H9 (cell line): ENCODE results near the gene DUS1L. TPM values are rescaled to one million over a fixed set of nuclear protein-coding genes. Genes with fewer than 3 reads are reported as not detected.

Source experiments
- DNase-seq: peaks from one replicate; pipeline ENCODE4 v3.0.0-alpha.2; 2017
- H2AFZ ChIP-seq: one replicate; pipeline ENCODE4 v1.6.1; 2013; ENCODE audit warnings: mild to moderate bottlenecking, low read length, control low read depth, moderate library complexity
- H2AK5ac ChIP-seq: 2 replicates; pipeline ENCODE4 v1.6.1; 2013; ENCODE audit warnings: low read length, control low read depth, mixed read lengths; ENCODE audit not compliant: insufficient read length
- H2BK120ac ChIP-seq: one replicate; pipeline ENCODE4 v1.6.1; 2013; ENCODE audit warnings: low read depth, mild to moderate bottlenecking, low read length, control low read depth, inconsistent platforms; ENCODE audit not compliant: poor library complexity, severe bottlenecking
- H2BK12ac ChIP-seq: 2 replicates; pipeline ENCODE4 v1.6.1; 2013; ENCODE audit warnings: low read length, control low read depth, mixed read lengths, low read depth; ENCODE audit not compliant: insufficient read length
- H2BK15ac ChIP-seq: 2 replicates; pipeline ENCODE4 v1.6.1; 2013; ENCODE audit warnings: low read depth, low read length, control low read depth
- H2BK20ac ChIP-seq: one replicate; pipeline ENCODE4 v1.6.1; 2013; ENCODE audit warnings: low read depth, mild to moderate bottlenecking, low read length, control low read depth, inconsistent platforms; ENCODE audit not compliant: poor library complexity, severe bottlenecking
- H2BK5ac ChIP-seq: 2 replicates; pipeline ENCODE4 v1.6.1; 2013; ENCODE audit warnings: low read length, control low read depth, mixed read lengths; ENCODE audit not compliant: insufficient read length
- H3K14ac ChIP-seq: 2 replicates; pipeline ENCODE4 v1.6.1; 2013; ENCODE audit warnings: low read length, control low read depth; ENCODE audit not compliant: insufficient read depth
- H3K18ac ChIP-seq: 2 replicates; pipeline ENCODE4 v1.6.1; 2013; ENCODE audit warnings: low read depth, mild to moderate bottlenecking, mixed read lengths, low read length, control low read depth; ENCODE audit not compliant: insufficient read length
- H3K23ac ChIP-seq: 2 replicates; pipeline ENCODE4 v1.6.1; 2013; ENCODE audit warnings: low read length, control low read depth, mixed read lengths, low read depth; ENCODE audit not compliant: insufficient read length
- H3K23me2 ChIP-seq: 2 replicates; pipeline ENCODE4 v1.6.1; 2013; ENCODE audit warnings: low read depth, mild to moderate bottlenecking, mixed read lengths, low read length, control low read depth; ENCODE audit not compliant: insufficient read length, poor library complexity, severe bottlenecking
- H3K27ac ChIP-seq: 2 replicates; pipeline ENCODE4 v1.5.1; 2013; ENCODE audit warnings: low read length, control low read depth, mixed read lengths, low read depth; ENCODE audit not compliant: insufficient read length
- H3K27me3 ChIP-seq: 2 replicates; pipeline ENCODE4 v1.6.1; 2013; ENCODE audit warnings: low read length, control low read depth, inconsistent platforms; ENCODE audit not compliant: insufficient read depth
- H3K4ac ChIP-seq: 2 replicates; pipeline ENCODE4 v1.6.1; 2013; ENCODE audit warnings: low read depth, mild to moderate bottlenecking, control low read depth, inconsistent platforms, low read length, moderate library complexity
- H3K4me1 ChIP-seq: 2 replicates; pipeline ENCODE4 v1.6.1; 2013; ENCODE audit warnings: low read length, control low read depth, inconsistent platforms; ENCODE audit not compliant: insufficient read depth
- H3K4me2 ChIP-seq: 2 replicates; pipeline ENCODE4 v1.6.1; 2013; ENCODE audit warnings: low read length, control low read depth, mixed read lengths; ENCODE audit not compliant: insufficient read length, insufficient read depth
- H3K56ac ChIP-seq: 2 replicates; pipeline ENCODE4 v1.6.1; 2013; ENCODE audit warnings: low read depth, mild to moderate bottlenecking, mixed read lengths, low read length, control low read depth; ENCODE audit not compliant: insufficient read length
- H3K79me1 ChIP-seq: 2 replicates; pipeline ENCODE4 v1.6.1; 2013; ENCODE audit warnings: low read depth, mild to moderate bottlenecking, moderate library complexity, low read length, control low read depth, inconsistent platforms; ENCODE audit not compliant: insufficient read depth, poor library complexity, severe bottlenecking
- H3K79me2 ChIP-seq: 2 replicates; pipeline ENCODE4 v1.6.1; 2013; ENCODE audit warnings: low read length, control low read depth, inconsistent platforms; ENCODE audit not compliant: insufficient read depth
- H3K9ac ChIP-seq: 2 replicates; pipeline ENCODE4 v1.6.1; 2013; ENCODE audit warnings: low read length, control low read depth, mixed read lengths; ENCODE audit not compliant: insufficient read length; ENCODE audit errors: extremely low read depth
- H3K9me3 ChIP-seq: one replicate; pipeline ENCODE4 v1.6.1; 2013; ENCODE audit warnings: low read depth, low read length, inconsistent platforms; ENCODE audit not compliant: control insufficient read depth
- H3T11ph ChIP-seq: one replicate; pipeline ENCODE4 v1.6.1; 2013; ENCODE audit warnings: mild to moderate bottlenecking, low read length, control low read depth, inconsistent platforms
- H4K20me1 ChIP-seq: one replicate; pipeline ENCODE4 v1.6.1; 2013; ENCODE audit not compliant: control insufficient read depth, insufficient read length, insufficient read depth
- H4K5ac ChIP-seq: 2 replicates; pipeline ENCODE4 v1.6.1; 2013; ENCODE audit warnings: low read depth, mild to moderate bottlenecking, mixed read lengths, low read length, control low read depth; ENCODE audit not compliant: insufficient read length
- H4K8ac ChIP-seq: replicated peaks from 2 replicates; pipeline ENCODE4 v1.6.1; 2013; ENCODE audit warnings: low read length, control low read depth, mixed read lengths, low read depth; ENCODE audit not compliant: insufficient read length
- H4K91ac ChIP-seq: 2 replicates; pipeline ENCODE4 v1.6.1; 2013; ENCODE audit warnings: low read depth, mild to moderate bottlenecking, moderate library complexity, mixed read lengths, low read length, control low read depth; ENCODE audit not compliant: insufficient read length
- H3K27ac Mint-ChIP-seq, 3 experiments: 2 replicates in 2 of 3; 3 replicates in 1 of 3; pipeline ENCODE4 v1.8.0; 2020 to 2021; ENCODE audit warnings: mixed read lengths in 3 of 3, mild to moderate bottlenecking in 1 of 3, moderate library complexity in 1 of 3
- H3K27me3 Mint-ChIP-seq: 2 replicates; pipeline ENCODE4 v1.8.0; 2021; ENCODE audit warnings: low read depth, mild to moderate bottlenecking, moderate library complexity, mixed read lengths
- H3K36me3 Mint-ChIP-seq, 3 experiments: 2 replicates in 2 of 3; 3 replicates in 1 of 3; pipeline ENCODE4 v1.8.0; 2020 to 2021; ENCODE audit warnings: low read depth in 3 of 3, mixed read lengths in 3 of 3; ENCODE audit not compliant: insufficient read depth in 1 of 3
- H3K4me1 Mint-ChIP-seq, 2 experiments: 2 replicates each; pipeline ENCODE4 v1.8.0; 2020; ENCODE audit warnings: mixed read lengths in 2 of 2
- H3K4me3 Mint-ChIP-seq, 2 experiments: 2 replicates in 1 of 2; 3 replicates in 1 of 2; pipeline ENCODE4 v1.8.0; 2020 to 2021; ENCODE audit warnings: mild to moderate bottlenecking in 2 of 2, mixed read lengths in 2 of 2, moderate library complexity in 1 of 2
- H3K9me3 Mint-ChIP-seq, 2 experiments: 2 replicates in 1 of 2; 3 replicates in 1 of 2; pipeline ENCODE4 v1.8.0; 2020; ENCODE audit warnings: mild to moderate bottlenecking in 2 of 2, mixed read lengths in 2 of 2, moderate library complexity in 1 of 2
- WGBS: extraction: QIAGEN DNeasy Blood & Tissue Kit; methylation state at CpG from one replicate; pipeline ENCODE4 v1.1.7; 2013; ENCODE audit warnings: missing lambda C conversion rate, low lambda C conversion rate, mixed read lengths; ENCODE audit not compliant: insufficient read length; ENCODE audit errors: extremely low coverage; 5-methylcytosine and 5-hydroxymethylcytosine counted together
- total RNA-seq: library from RNA; stranded (reverse); gene quantifications from 2 replicates; pipeline ENCODE4 v1.2.1, GENCODE V29; 2021
- TF ChIP-seq, protein P1 (sequence below): fragments of 200-600 bp; sonication (generic); conservative IDR thresholded peaks from 3 replicates; pipeline ENCODE4 v1.8.0; 2021; ENCODE audit warnings: antibody characterized with exemption, mild to moderate bottlenecking

Gene DUS1L
- total RNA-seq, 1 experiment from 2014 or later = 103 TPM

DNA sequence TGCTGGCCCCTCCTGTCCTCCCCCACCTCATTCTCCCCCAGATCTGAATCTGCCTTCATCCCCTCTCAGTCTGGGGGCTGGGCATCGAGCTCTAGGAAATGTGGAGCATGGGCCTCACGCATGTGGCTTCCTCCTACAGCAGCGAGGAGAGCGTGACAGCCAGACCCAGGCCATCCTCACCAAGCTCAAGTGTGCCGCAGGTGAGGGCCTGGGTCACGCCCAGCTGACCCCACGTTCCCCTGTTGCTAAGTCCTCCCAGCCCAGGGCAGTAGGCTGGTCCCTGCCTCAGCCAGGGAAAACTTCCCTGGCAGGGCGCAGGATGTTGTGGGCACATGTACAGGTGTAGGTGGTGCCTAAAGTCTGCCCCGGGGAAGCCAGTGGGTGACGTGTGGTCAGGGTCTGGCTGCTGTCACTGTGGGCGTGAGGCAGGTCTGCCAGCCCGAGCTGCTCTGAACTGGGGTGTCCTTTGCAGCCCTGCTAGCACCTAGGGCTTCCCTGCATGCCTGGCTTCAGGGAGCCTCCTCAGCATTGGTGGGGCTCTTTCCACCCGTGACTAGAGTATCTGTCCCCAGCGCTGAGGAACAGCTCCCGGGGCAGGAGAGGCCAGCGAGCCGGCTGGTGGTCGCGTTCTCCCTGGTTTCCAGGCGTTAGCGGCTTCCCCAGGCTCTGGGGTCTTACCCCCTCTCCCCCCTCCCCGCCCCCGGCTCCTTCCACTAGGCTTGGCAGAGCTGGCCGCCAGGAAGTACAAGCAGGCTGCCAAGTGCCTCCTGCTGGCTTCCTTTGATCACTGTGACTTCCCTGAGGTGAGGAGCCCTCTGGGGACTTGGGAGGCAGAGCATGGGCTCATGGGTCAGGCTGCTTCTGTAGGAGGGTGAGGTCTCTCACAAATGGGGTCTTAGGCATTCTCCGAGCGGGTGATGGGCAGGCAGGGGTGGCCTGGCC is 10.3 kb downstream of the DUS1L start:
- no peak overlapping the region for H2BK15ac ChIP-seq
- H3K27ac ChIP-seq = no peak overlapping the region
- H3K23me2 ChIP-seq = no peaks in the 10 kb centered on the region
- no peak overlapping the region for H3K18ac ChIP-seq
- H2BK120ac ChIP-seq = no peak overlapping the region
- no peak for DNase-seq
- peak overlapping the region in 1 of 2 experiments; percentile 38; a peak in 1 of 5 replicates for H3K4me3 Mint-ChIP-seq
- no peak overlapping the region for H4K5ac ChIP-seq
- no peak overlapping the region for H3K4me2 ChIP-seq
- no peaks in the 10 kb centered on the region; the same call in 1 of the 2 replicates for H3K27me3 Mint-ChIP-seq
- no CpG with 5 or more reads among the region's 26 CpGs for WGBS
- H3K27ac Mint-ChIP-seq = no peak overlapping the region
- H4K91ac ChIP-seq = no peak overlapping the region
- no peak overlapping the region for H2AK5ac ChIP-seq
- no peaks in the 10 kb centered on the region for H3K9me3 ChIP-seq
- H3K9me3 Mint-ChIP-seq = no peaks in the 10 kb centered on the region
- no peak overlapping the region for H3K9ac ChIP-seq
- peaks cover 3% of the 10 kb centered on the region for H4K20me1 ChIP-seq
- H3K36me3 Mint-ChIP-seq = peaks cover 6 to 43% (median 37%) of the 10 kb centered on the region in 3 experiments
- H2BK5ac ChIP-seq = no peak overlapping the region
- no peak overlapping the region for H2AFZ ChIP-seq
- H4K8ac ChIP-seq = no peak overlapping the region
- H3K4me1 ChIP-seq = no peaks in the 10 kb centered on the region
- no peaks in the 10 kb centered on the region for H3K79me2 ChIP-seq
- TF ChIP-seq, protein P1, sequence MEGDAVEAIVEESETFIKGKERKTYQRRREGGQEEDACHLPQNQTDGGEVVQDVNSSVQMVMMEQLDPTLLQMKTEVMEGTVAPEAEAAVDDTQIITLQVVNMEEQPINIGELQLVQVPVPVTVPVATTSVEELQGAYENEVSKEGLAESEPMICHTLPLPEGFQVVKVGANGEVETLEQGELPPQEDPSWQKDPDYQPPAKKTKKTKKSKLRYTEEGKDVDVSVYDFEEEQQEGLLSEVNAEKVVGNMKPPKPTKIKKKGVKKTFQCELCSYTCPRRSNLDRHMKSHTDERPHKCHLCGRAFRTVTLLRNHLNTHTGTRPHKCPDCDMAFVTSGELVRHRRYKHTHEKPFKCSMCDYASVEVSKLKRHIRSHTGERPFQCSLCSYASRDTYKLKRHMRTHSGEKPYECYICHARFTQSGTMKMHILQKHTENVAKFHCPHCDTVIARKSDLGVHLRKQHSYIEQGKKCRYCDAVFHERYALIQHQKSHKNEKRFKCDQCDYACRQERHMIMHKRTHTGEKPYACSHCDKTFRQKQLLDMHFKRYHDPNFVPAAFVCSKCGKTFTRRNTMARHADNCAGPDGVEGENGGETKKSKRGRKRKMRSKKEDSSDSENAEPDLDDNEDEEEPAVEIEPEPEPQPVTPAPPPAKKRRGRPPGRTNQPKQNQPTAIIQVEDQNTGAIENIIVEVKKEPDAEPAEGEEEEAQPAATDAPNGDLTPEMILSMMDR = no peak
- H3K56ac ChIP-seq = no peak overlapping the region
- H3K14ac ChIP-seq = no peak overlapping the region; the same call in 1 of the 2 replicates
- no peak overlapping the region for H3K23ac ChIP-seq
- H3T11ph ChIP-seq = no peak overlapping the region
- H3K27me3 ChIP-seq = no peaks in the 10 kb centered on the region
- H3K4ac ChIP-seq = no peak overlapping the region
- H3K4me1 Mint-ChIP-seq = peaks cover 0 to 13% of the 10 kb centered on the region in 2 experiments; a peak in 2 of 4 replicates
- H2BK12ac ChIP-seq = no peak overlapping the region
- H3K79me1 ChIP-seq = peaks cover 2% of the 10 kb centered on the region
- no peak overlapping the region for H2BK20ac ChIP-seq
